H4 (cell line): ENCODE data around the gene PPARA. TPM values are rescaled to one million over a fixed set of nuclear protein-coding genes. Genes with fewer than 3 reads are reported as not detected.

Source experiments
- DNase-seq: peaks from one replicate; pipeline ENCODE4 v3.0.0-alpha.2; 2015; ENCODE audit warnings: low spot score
- total RNA-seq: library from RNA; depleted of rRNA; stranded (reverse); fragments of >200 nt; shearing (Covaris generic); gene quantifications from 2 replicates; pipeline ENCODE4 v1.2.3, GENCODE V29; 2014

Gene PPARA
- total RNA-seq, 1 experiment from 2014 or later: 4.6 TPM

GRCh38 chr22:46113910-46114517 is 36.3 kb upstream of the PPARA start:
- no peak for DNase-seq

- DNase-seq: peak; percentile 32
Measured at GRCh38 chr22:46114518-46115387, 35.6 kb upstream of the PPARA start.

GRCh38 chr22:46115388-46115678 is 35.0 kb upstream of the PPARA start:
- no peak for DNase-seq

GRCh38 chr22:46115755-46116490 is 34.4 kb upstream of the PPARA start:
- no peak for DNase-seq

GRCh38 chr22:46116491-46116958 is 33.8 kb upstream of the PPARA start:
- DNase-seq: peak; percentile 78

GRCh38 chr22:46117206-46118199 is 32.8 kb upstream of the PPARA start:
- no peak for DNase-seq

GRCh38 chr22:46119093-46119728 is 31.1 kb upstream of the PPARA start:
- DNase-seq: no peak

- no peak for DNase-seq
Measured at GRCh38 chr22:46119729-46120419, 30.5 kb upstream of the PPARA start.

- no peak for DNase-seq
Measured at GRCh38 chr22:46120420-46120737, 29.9 kb upstream of the PPARA start.

- DNase-seq: no peak
Measured at GRCh38 chr22:46121079-46121478, 29.2 kb upstream of the PPARA start.

GRCh38 chr22:46121523-46122287 is 28.6 kb upstream of the PPARA start:
- DNase-seq: no peak

- DNase-seq: peak; percentile 49
Measured at GRCh38 chr22:46122511-46122971, 27.8 kb upstream of the PPARA start.

- DNase-seq: no peak
Measured at GRCh38 chr22:46122980-46123693, 27.2 kb upstream of the PPARA start.

- no peak for DNase-seq
Measured at GRCh38 chr22:46123694-46124382, 26.5 kb upstream of the PPARA start.

- no peak for DNase-seq
Measured at GRCh38 chr22:46124383-46125144, 25.8 kb upstream of the PPARA start.

GRCh38 chr22:46125311-46125710 is 25.0 kb upstream of the PPARA start:
- no peak for DNase-seq
